GM19452 (cell line): ENCODE results near the gene KRTAP6-2.

ENCODE experiments used
- ATAC-seq: cut with Tn5 transposase; IDR thresholded peaks from one replicate; pipeline ENCODE4 v1.9.1; 2021; ENCODE audit not compliant: unreplicated experiment

KRTAP6-2 gene

DNA sequence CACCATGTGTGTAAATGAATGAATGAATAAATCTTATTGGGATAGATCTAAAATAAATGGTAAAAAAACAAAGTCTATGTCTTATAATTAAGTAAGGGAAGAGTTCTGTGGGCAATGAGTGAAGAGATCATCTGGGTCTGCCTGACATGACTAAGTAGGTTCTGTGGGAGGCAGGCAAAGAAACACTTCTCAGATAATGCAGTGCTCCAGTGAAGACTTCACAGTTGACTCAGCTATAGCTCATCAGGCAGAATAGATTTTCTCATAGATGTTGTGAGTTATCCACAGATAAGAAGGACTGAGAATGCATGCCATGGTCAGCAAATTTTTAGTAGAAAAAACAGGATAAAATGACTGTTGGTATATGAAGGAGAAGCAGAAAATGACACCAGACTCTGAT lies 20.9 kb downstream of the KRTAP6-2 start:
- ATAC-seq, result no peak

DNA sequence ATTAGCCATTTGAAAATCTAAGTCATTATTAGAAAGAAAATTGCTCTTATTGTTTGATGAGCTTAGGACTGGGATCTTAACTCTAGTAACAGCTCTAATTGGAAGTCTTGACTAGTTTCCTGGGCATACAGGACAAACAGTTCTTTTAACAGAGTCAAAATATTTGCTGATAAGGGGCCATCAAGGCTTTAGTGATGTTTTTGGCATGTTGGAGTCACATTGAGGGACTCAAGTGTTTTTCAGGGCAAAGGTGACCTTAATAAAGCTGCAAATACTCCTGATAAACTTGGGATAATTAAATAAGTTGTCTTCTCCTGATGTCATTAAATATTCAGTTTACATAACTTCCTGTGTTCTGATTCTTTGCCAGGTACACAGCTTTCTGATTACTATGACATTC lies 31.1 kb downstream of the KRTAP6-2 start:
- no peak for ATAC-seq

DNA sequence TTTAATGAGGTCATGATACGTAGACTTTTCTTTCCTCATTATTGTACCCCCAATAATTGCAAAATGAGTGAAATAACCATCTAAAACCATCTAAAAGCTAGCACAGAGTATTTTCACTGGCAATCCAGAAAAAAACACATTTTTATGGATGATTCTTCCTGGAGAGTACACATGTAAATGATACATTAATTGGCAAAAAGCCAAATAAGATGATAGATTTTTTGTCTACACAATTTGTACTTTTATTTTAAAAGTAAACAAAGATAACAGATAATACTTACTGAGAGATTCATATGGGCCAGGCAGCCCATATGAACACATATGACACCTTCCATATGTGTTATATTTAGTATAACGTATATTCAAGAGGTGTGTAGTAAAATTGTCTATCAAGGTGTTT lies 35.1 kb downstream of the KRTAP6-2 start:
- ATAC-seq, result no peak

DNA sequence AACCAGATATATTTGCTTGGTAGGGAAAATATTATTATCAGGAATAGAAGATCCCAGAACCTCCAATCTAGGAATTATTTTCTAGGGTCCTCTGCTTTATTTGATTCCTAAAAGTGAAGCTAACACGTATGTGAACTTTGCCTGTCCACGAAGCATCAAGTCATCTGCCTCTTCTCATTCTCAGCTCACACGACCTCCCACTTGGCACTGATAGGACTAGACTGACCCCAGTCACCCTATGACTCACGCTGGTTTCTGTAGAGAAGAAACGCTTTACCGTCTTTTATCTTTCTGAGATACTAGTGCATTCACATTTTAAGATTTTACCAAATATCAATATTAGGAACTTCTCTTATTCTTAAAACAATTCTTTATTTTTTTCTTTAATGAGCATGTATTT lies 35.6 kb downstream of the KRTAP6-2 start:
- no peak for ATAC-seq

DNA sequence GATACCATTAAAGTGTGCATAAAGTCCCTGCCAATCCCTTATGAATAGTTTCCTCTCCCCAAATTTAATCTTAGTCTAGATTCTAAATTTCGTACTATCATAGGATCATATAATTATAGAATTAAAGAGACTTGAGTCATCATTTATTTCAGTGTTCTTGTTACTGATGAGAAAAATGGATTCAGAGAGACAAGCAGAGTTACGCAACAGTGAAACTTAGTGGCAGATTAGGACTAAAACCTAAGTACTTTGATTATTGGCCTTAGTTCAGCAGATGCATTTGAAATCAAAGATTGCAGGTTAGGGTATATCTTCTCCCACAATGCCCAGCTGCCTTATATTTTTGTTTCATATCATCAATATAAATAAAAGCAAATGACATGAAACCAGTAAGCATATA lies 36.7 kb downstream of the KRTAP6-2 start:
- no peak for ATAC-seq

DNA sequence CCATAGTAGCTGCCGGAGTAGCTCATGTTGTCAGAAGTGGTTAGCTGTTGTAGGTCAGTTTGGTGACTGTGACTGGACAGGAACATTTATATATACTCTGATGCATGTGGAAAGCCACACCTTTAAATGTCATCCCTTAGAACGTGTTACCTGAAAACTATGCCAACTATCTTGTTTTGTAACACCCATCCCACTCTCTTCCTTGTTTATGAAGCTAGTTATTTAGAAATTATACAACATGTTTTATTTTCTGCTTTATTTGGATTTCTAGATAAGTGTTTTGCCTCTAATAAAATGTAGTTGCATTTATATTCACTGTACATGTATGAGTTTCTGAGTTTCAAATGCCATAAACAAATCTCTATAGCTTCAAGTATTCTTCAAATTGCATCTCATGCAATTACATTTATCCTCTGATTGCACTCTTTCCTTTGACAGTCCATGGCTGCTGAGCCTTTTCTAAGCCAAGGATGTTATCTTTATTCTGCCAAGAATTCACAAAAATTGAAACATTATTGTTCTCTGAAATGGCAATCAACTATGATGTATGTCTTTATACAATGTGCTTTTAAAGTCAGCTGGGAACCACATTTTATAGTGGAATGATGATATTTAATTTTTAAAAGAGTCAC lies 37.3 kb downstream of the KRTAP6-2 start, which contains the start of gene KRTAP19-7:
Gene KRTAP19-7 (minus strand): TSS at position 51 of the 632 bp plus-strand sequence. CDS start 25 bp downstream, at position 26.
- ATAC-seq, result no peak

DNA sequence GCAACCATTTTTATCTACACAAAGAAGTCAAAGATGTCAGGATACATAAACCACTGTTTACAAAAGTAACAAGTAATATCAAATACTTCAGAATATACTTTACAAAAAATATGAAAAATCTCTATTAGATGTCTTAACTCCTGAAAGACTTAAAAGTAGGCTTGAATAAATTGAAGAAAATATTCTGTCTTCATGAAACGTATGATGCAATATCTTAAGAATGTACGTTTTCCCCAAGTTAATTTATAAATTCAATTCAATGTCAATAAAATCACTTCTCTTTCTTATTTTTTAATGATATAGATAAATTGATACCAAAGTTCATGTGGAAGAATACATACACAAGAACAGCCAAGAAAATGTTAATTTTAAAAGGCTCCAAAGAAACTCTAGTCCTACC lies 43.6 kb downstream of the KRTAP6-2 start:
- no peak for ATAC-seq

DNA sequence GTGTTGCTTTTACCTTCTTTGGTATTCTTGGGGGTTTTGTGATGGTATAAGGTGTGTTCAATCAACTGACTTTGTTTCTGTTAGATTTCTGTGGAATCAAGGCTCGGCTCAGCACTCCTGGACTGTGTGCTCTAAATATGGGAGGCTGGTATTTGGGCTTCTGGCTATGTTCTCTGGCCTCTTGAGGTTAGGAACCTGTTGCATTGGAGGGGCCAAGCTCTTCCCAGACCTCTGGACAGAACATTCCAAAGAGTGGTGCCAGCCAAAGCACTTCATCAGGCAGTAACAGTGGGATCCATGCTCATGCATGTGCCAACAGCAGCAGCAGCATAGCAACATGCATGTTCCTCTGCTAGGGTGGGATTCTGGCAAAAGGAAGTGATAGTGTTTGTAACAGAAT lies 45.9 kb downstream of the KRTAP6-2 start:
- ATAC-seq, result no peak
